ENCODE data around the gene CLEC4F. TPM values are rescaled to one million over a fixed set of nuclear protein-coding genes. Genes with fewer than 3 reads are reported as not detected.

Gene CLEC4F, protein sequence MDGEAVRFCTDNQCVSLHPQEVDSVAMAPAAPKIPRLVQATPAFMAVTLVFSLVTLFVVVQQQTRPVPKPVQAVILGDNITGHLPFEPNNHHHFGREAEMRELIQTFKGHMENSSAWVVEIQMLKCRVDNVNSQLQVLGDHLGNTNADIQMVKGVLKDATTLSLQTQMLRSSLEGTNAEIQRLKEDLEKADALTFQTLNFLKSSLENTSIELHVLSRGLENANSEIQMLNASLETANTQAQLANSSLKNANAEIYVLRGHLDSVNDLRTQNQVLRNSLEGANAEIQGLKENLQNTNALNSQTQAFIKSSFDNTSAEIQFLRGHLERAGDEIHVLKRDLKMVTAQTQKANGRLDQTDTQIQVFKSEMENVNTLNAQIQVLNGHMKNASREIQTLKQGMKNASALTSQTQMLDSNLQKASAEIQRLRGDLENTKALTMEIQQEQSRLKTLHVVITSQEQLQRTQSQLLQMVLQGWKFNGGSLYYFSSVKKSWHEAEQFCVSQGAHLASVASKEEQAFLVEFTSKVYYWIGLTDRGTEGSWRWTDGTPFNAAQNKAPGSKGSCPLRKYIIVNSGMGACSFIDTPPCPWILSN
- not detected in 2 replicates for total RNA-seq

DNA sequence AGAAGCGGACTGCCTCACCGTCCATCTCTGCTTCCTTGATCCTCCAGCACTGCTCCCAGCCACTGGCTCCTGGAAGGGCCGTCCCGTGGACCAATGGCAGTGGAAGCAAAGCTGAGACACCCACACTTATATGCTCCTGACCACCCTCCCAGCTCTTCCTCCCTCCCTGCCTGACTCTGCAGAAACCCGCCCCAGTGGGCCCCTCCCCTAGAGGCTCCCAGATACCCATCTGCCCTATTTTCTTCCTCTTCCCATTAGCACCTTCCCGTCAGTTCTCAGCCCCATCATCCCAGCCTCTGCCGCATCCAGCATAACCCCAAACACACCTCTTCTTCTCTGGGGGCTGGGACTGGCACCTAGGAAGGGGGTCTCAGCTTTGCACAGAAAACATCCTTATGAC lies at the start of gene CLEC4F:
TSS of gene CLEC4F (minus strand) at position 101 of the 400 bp plus-strand sequence. CDS start at position 25, 76 bp downstream.

DNA sequence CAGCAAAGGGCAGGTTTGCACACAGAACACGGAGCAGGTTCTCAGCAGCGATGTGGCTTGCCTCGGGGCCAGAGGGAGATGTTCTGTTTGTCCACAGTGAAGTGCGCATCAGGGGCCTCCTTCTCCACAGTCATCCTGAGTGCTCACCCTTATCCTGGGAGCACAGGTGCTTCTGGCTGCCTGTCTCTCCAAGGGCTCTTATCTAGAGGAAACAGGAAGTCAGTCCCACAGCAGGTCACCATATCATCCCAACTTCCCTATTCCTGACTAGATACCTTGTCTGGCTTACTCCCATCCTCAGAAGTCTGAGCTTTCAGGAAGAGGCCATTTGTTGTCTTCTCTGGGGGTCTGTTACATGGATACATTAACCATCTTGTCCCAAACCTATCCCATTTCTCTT lies 15.2 kb upstream of the CLEC4F start, which contains the start of gene CD207:
TSS of gene CD207 (minus strand) at position 174 of the 400 bp plus-strand sequence. CDS start at position 134, 40 bp downstream.

DNA sequence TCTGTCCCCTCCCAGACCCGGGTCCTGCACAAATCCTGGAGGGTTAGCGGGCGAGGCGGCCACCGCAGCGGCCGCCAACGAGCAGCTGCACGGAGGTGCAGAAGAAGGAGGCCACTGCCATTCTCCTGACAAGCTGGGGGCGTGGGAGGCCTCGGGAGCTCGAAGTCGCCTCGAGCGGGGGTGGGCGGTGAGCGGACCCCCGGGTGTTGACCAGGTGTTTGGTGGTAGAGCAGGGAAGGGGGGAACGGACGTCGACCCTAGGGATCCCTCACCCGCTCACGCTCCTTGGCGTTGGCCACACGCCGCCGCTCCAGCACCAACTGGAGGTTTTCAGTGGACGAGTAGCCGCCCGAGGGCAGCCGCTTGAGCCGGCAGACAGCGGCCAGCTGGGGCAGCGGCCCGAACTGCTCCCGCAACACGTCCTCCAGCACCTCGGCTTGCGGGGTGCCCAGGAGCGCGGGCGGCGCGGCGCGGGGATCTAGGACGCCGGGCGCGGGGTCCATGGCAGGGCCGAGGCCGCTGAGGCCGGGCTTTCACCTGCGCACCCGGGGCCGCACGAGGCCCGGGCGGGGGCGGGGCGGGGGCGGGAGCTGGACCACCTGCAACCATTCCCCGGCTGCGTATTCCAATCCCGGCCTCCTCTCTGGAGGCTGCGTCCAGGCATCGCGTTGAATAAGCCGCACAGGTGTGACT lies 30.1 kb downstream of the CLEC4F start, which contains the start of gene FIGLA:
TSS of gene FIGLA (minus strand) at position 508 of the 693 bp plus-strand sequence. CDS start at position 503, 5 bp downstream.

DNA sequence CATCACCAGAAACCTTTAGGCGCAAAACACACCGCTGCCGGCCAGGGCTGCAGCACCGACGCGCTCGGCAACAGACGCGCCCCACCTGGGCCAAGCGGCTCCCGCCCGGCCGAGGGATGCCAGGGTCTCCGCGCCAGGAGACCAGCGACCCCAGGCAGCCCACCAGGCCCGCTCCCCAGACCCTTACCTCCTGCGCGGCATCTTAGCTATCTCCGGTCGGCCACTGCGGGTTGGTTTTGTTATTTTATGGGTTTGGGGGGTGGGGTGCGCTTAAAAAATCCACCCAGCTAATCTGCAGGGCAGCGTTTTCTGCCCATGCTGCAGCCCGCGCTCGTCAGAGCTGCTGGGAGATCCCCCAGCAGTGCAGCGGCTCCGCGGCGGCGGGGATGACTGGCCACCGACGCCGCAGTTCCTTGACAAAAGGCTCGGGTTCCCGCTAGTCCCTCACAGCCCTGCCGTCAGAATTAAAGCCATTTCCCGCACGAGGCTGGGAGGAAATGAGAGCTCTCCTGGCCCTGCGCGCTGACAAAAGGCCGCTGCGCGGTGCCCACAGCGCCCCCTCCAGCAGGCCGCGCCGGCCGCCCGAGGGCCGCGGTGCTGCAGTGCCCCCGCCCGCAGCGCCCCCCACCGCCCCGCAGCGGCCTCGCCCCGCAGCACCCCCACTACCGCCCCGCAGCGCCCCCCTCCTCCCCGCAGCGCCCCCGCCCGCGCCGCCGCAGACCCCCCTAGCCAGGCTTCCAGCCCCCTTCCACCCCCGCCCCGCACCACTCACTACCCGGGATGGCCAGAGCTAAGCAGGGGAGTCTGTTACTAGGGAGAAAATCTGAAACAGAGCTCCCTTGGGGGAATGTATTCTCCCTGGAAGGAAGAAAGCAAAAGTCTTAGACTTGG lies 52.5 kb downstream of the CLEC4F start, which contains the start of gene ADD2:
TSS of gene ADD2 (minus strand) at position 502 of the 891 bp plus-strand sequence. CDS start 61,792 bp downstream, outside the sequence.

Small RNA genes within 50 kb of the gene (small RNA-seq; reads per million reads assigned to genes)
- gene HMGN2P21 = not detected

Other genes starting within 250 kb of the CLEC4F start
- 1.2 and 1.3 TPM in 2 replicates for gene ADD2, start 52.4 kb downstream of the CLEC4F start, total RNA-seq
- not detected in 2 replicates for gene FIGLA, start 30.0 kb downstream of the CLEC4F start, total RNA-seq
- gene CD207, start 15.2 kb upstream of the CLEC4F start, total RNA-seq = not detected in 2 replicates
- gene VAX2, start 80.0 kb upstream of the CLEC4F start, total RNA-seq = 0.38 TPM in 1 of 2 replicates, not detected in the other
- not detected in 2 replicates for gene ATP6V1B1, start 115.3 kb upstream of the CLEC4F start, total RNA-seq
- 0.38 and 0.98 TPM in 2 replicates for gene ANKRD53, start 158.0 kb upstream of the CLEC4F start, total RNA-seq
- 40.8 and 54.6 TPM in 2 replicates for gene TEX261, start 174.3 kb upstream of the CLEC4F start, total RNA-seq
- gene NAGK, start 248.0 kb upstream of the CLEC4F start, total RNA-seq = 46.1 and 51.6 TPM in 2 replicates